ENCODE data around the gene SC5D.

Gene SC5D

GRCh38 chr11:121292495-121293287, at the start of gene SC5D:
Gene SC5D, plus strand, starts transcription at chr11:121292771. Its CDS starts 10,605 bp downstream, at chr11:121303376.
- peak; percentile 93 for DNase-seq (ENCODE audit: low read depth)

- no peak for DNase-seq (ENCODE audit: low read depth)
These were observed 47.7 kb upstream of the SC5D start for GRCh38 chr11:121244884-121245283.

GRCh38 chr11:121246021-121246768, 46.4 kb upstream of the SC5D start:
- DNase-seq (ENCODE audit: low read depth) = no peak

- DNase-seq (ENCODE audit: low read depth) = no peak
These were observed 45.9 kb upstream of the SC5D start for GRCh38 chr11:121246769-121247035.

- DNase-seq (ENCODE audit: low read depth) = no peak
These were observed 44.1 kb upstream of the SC5D start for GRCh38 chr11:121248496-121248895.

GRCh38 chr11:121249039-121249663, 43.4 kb upstream of the SC5D start:
- no peak for DNase-seq (ENCODE audit: low read depth)

GRCh38 chr11:121250843-121251242, 41.7 kb upstream of the SC5D start:
- DNase-seq (ENCODE audit: low read depth) = no peak

GRCh38 chr11:121253951-121254350, 38.6 kb upstream of the SC5D start:
- no peak for DNase-seq (ENCODE audit: low read depth)

- DNase-seq (ENCODE audit: low read depth) = no peak
These were observed 37.8 kb upstream of the SC5D start for GRCh38 chr11:121254756-121255155.

GRCh38 chr11:121255473-121256125, 37.0 kb upstream of the SC5D start:
- DNase-seq (ENCODE audit: low read depth) = no peak

- DNase-seq (ENCODE audit: low read depth) = no peak
These were observed 35.3 kb upstream of the SC5D start for GRCh38 chr11:121257289-121257688.

GRCh38 chr11:121257976-121258375, 34.6 kb upstream of the SC5D start:
- no peak for DNase-seq (ENCODE audit: low read depth)

- DNase-seq (ENCODE audit: low read depth) = no peak
These were observed 27.0 kb upstream of the SC5D start for GRCh38 chr11:121265586-121265985.

- no peak for DNase-seq (ENCODE audit: low read depth)
These were observed 24.0 kb upstream of the SC5D start for GRCh38 chr11:121268581-121268980.

- no peak for DNase-seq (ENCODE audit: low read depth)
These were observed 22.4 kb upstream of the SC5D start for GRCh38 chr11:121270001-121270678.

- no peak for DNase-seq (ENCODE audit: low read depth)
These were observed 18.1 kb upstream of the SC5D start for GRCh38 chr11:121274332-121274991.

GRCh38 chr11:121281698-121282097, 10.9 kb upstream of the SC5D start:
- no peak for DNase-seq (ENCODE audit: low read depth)

GRCh38 chr11:121282386-121282785, 10.2 kb upstream of the SC5D start:
- no peak for DNase-seq (ENCODE audit: low read depth)

GRCh38 chr11:121282886-121283502, 9.6 kb upstream of the SC5D start:
- DNase-seq (ENCODE audit: low read depth) = no peak

GRCh38 chr11:121291319-121291718, 1.3 kb upstream of the SC5D start:
- DNase-seq (ENCODE audit: low read depth) = no peak

GRCh38 chr11:121291896-121292494, 576 bp upstream of the SC5D start:
- DNase-seq (ENCODE audit: low read depth) = no peak

All from T-helper 22 cell (primary cell).